Measurements from ENCODE around the gene SLC6A11. TPM values are rescaled to one million over a fixed set of nuclear protein-coding genes. Genes with fewer than 3 reads are reported as not detected.

The SLC6A11 gene
- total and polyA plus RNA-seq, 10 donors = 0.03 to 2.7 (median 0.41) TPM; not detected in 2

DNA sequence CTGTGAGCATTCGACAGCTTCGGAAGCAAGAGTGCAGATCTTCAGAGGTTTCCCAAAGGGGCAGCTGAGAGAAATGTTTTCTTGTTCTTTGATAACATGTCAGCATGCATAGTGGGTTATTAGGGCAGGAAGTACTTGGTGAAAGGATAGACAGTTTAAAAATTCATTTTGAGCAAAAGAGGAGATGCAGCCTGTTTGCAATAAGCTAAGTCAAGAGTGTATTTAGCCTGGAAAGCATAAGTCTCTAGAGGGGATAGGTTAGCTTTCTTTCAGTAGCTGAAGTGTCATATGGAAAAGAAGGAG is 7.4 kb downstream of the SLC6A11 start:
- Histone ChIP-seq H3K27ac (no peak overlapping the region), H3K4me3 (no peak overlapping the region), H3K36me3 (no peaks in the 10 kb centered on the region), H3K9me3 (peaks cover 0 to 10% (median 0%) of the 10 kb centered on the region in 8 donors), H3K4me1 (no peaks in the 10 kb centered on the region), H3K27me3 (replicated peaks in 1 of 7) (peaks cover 0 to 6% (median 0%) of the 10 kb centered on the region in 7 donors)
- TF ChIP-seq POLR2AphosphoS5 (IDR thresholded peaks at IDR 0.05) = no peak
- no peak for TF ChIP-seq POLR2A (IDR thresholded peaks at IDR 0.05)
- TF ChIP-seq, protein P1, sequence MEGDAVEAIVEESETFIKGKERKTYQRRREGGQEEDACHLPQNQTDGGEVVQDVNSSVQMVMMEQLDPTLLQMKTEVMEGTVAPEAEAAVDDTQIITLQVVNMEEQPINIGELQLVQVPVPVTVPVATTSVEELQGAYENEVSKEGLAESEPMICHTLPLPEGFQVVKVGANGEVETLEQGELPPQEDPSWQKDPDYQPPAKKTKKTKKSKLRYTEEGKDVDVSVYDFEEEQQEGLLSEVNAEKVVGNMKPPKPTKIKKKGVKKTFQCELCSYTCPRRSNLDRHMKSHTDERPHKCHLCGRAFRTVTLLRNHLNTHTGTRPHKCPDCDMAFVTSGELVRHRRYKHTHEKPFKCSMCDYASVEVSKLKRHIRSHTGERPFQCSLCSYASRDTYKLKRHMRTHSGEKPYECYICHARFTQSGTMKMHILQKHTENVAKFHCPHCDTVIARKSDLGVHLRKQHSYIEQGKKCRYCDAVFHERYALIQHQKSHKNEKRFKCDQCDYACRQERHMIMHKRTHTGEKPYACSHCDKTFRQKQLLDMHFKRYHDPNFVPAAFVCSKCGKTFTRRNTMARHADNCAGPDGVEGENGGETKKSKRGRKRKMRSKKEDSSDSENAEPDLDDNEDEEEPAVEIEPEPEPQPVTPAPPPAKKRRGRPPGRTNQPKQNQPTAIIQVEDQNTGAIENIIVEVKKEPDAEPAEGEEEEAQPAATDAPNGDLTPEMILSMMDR (IDR thresholded peaks at IDR 0.05 in 8 of 11, conservative IDR thresholded peaks at IDR 0.05 in 3 of 11) = no peak
- intact Hi-C loops (cut with DNase I; ENCODE audit: low total_unique reads) = no loop called here
- no peak for DNase-seq
- WGBS, 5 donors = 82 to 89% (median 86%) methylated on average over 2 of the region's 2 CpGs

DNA sequence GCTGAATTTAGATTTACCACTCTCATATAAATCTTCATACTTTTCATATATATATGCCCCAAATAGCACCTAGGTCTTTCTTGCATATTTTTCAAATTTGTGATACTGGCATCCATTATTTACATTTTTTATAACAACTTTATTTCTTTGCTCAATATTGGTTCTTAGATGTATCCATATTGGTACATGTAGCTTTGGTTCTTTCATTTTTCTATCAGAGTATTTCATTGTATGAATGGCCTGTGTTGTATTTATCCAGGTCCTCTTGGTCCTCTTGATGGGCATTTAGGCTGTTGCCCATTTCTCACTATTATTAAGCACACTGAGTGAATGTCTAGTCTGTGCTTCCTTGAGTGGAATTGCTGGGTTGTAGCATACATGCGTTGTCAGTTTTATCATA is 8.4 kb downstream of the SLC6A11 start:
- Histone ChIP-seq H3K27me3 (replicated peaks in 1 of 7) (peaks cover 0 to 5% (median 0%) of the 10 kb centered on the region in 7 donors), H3K9me3 (peaks cover 0 to 10% (median 0%) of the 10 kb centered on the region in 8 donors), H3K4me1 (no peaks in the 10 kb centered on the region), H3K27ac (no peak overlapping the region), H3K4me3 (no peak overlapping the region), H3K36me3 (no peaks in the 10 kb centered on the region)
- TF ChIP-seq POLR2AphosphoS5 (IDR thresholded peaks at IDR 0.05) = no peak
- TF ChIP-seq POLR2A (IDR thresholded peaks at IDR 0.05) = no peak
- TF ChIP-seq, protein P1 (IDR thresholded peaks at IDR 0.05 in 8 of 11, conservative IDR thresholded peaks at IDR 0.05 in 3 of 11) = no peak
- 96 to 100% (median 100%) methylated on average over 1 of the region's 1 CpG for WGBS, 5 donors
- intact Hi-C loops (cut with DNase I; ENCODE audit: low total_unique reads) = no loop called here
- DNase-seq = no peak

DNA sequence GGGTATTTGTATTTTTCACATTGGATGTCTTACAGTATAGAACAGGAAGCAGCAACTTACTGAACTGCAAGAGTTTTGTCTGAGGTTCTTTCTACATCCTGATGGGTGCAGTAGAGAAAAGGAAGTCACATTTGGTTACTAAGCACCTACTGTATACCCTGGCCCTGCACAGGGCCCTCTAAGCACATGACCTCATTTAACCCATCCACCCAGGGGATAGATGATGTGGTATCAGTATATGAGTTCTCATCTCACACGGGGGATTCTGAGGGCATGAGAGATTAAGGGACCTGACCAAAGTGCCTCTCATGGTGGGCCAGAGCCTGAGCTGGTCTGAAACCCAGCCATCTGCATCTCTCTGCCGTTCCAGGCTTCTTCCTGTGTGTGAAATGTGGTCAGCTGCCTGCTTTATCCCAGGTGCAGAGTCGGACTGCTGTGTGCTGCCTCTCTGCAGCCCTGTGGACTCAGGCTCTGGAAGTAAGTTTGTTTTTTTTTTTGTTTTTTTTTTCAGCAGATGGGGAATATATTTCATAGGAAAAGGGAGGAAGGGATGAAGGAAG is 17.9 kb downstream of the SLC6A11 start:
- H3K36me3 ChIP-seq = no peaks in the 10 kb centered on the region
- no peak overlapping the region for H3K27ac ChIP-seq
- H3K9me3 ChIP-seq = no peaks in the 10 kb centered on the region
- peaks cover 0 to 38% (median 0%) of the 10 kb centered on the region in 7 donors for H3K27me3 ChIP-seq (replicated peaks in 1 of 7)
- TF ChIP-seq, protein P1 (IDR thresholded peaks at IDR 0.05 in 8 of 11, conservative IDR thresholded peaks at IDR 0.05 in 3 of 11) = no peak
- no peak for TF ChIP-seq POLR2A (IDR thresholded peaks at IDR 0.05)
- no peak for TF ChIP-seq POLR2AphosphoS5 (IDR thresholded peaks at IDR 0.05)
- H3K4me1 ChIP-seq = no peaks in the 10 kb centered on the region
- DNase-seq = no peak
- 21 to 49% (median 28%) methylated on average over 3 of the region's 3 CpGs for WGBS, 5 donors
- intact Hi-C loops (cut with DNase I; ENCODE audit: low total_unique reads) = no loop called here
- H3K4me3 ChIP-seq = no peak overlapping the region

DNA sequence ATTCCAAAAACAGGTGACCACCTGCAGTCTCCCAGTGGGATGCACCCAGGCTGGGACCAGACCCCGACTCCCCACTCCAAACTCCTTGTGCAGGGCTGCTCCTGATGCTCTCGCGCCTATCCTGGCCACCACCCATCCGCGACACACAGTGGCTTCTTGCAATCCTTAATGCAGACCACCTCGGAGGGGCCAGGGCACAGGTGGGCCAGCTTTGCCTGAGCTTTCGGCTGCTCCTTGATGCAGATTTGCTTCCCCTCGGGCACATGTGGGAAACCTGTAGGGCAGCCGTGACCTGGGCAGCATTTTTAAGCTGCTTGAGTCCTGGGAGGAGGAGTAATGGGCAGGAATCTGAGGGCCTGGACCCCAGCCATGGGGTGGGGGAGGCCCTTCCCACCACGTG is 18.9 kb downstream of the SLC6A11 start:
- Histone ChIP-seq H3K36me3 (no peaks in the 10 kb centered on the region), H3K4me1 (no peaks in the 10 kb centered on the region), H3K27me3 (replicated peaks in 1 of 7) (peaks cover 0 to 46% (median 0%) of the 10 kb centered on the region in 7 donors), H3K4me3 (no peak overlapping the region), H3K9me3 (no peaks in the 10 kb centered on the region), H3K27ac (no peak overlapping the region)
- no peak for DNase-seq
- intact Hi-C loops (cut with DNase I; ENCODE audit: low total_unique reads) = no loop called here
- TF ChIP-seq POLR2AphosphoS5 (IDR thresholded peaks at IDR 0.05) = no peak
- TF ChIP-seq POLR2A (IDR thresholded peaks at IDR 0.05) = no peak
- TF ChIP-seq, protein P1 (IDR thresholded peaks at IDR 0.05 in 8 of 11, conservative IDR thresholded peaks at IDR 0.05 in 3 of 11) = no peak
- 74 to 93% (median 82%) methylated on average over 10 of the region's 10 CpGs for WGBS, 5 donors
